Coronary artery (tissue), 2 donors: Measurements from ENCODE around the gene NRG2.
A peak's percentile ranks its signal among the peaks of the same experiment; 100 is the strongest.

Source experiments
- DNase-seq: peaks from one replicate; pipeline ENCODE4 v3.0.0-alpha.2; 2017; ENCODE audit warnings: low spot score
- H3K27ac ChIP-seq, 2 donors: fragments of 200-600 bp; sonication (generic); one replicate each; pipeline ENCODE4 v1.5.1; 2016 to 2019
- H3K4me3 ChIP-seq: fragments of 200-600 bp; sonication (generic); 2 replicates; pipeline ENCODE4 v1.5.1; 2016; ENCODE audit warnings: mild to moderate bottlenecking, moderate library complexity
- TF ChIP-seq, protein P1 (sequence below): fragments of 200-600 bp; sonication (generic); IDR thresholded peaks from one replicate; pipeline ENCODE4 v1.5.1; 2019; ENCODE audit warnings: antibody characterized with exemption

NRG2 gene

DNA sequence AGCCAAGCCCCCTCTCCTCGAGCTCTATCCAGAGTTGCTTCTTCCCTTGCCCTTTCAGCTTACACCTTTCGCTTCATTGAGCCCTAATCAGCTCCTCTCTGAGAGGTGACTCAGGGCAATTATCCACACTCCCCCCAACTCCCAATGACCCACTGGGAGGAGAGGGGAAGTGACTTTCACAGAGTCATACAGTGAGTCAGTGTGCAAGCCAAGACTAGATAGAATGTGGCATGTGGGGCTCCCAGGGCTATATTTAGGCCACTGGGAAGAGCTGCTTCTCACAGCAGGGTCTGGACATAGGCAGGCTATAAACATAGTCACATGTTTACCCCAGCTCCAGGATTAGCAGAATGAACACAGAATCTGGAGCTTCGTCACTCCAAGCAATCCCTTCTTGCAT is 57.4 kb downstream of the NRG2 start:
- H3K27ac ChIP-seq: no peak overlapping the region
- TF ChIP-seq, protein P1, sequence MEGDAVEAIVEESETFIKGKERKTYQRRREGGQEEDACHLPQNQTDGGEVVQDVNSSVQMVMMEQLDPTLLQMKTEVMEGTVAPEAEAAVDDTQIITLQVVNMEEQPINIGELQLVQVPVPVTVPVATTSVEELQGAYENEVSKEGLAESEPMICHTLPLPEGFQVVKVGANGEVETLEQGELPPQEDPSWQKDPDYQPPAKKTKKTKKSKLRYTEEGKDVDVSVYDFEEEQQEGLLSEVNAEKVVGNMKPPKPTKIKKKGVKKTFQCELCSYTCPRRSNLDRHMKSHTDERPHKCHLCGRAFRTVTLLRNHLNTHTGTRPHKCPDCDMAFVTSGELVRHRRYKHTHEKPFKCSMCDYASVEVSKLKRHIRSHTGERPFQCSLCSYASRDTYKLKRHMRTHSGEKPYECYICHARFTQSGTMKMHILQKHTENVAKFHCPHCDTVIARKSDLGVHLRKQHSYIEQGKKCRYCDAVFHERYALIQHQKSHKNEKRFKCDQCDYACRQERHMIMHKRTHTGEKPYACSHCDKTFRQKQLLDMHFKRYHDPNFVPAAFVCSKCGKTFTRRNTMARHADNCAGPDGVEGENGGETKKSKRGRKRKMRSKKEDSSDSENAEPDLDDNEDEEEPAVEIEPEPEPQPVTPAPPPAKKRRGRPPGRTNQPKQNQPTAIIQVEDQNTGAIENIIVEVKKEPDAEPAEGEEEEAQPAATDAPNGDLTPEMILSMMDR: no peak
- no peak overlapping the region for H3K4me3 ChIP-seq
- DNase-seq: peak; percentile 41

DNA sequence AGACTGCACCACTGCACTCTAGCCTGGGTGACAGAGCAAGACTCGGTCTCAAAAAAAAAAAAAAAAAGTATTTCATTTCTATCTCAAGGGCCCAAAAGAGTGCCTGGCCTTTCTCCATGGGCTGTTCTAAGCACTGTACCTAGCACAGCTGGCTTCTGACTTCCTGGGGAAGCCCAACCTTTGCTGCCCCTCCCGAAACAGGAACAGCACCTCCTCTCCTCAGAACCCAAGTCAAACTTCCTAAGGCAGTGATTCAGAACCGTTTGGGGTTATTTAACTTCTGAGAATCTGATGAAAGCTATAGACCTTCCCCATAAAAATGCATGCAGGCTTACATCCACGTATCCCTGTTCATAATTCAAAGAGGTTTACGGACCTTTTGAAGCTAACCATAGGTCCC is 57.8 kb downstream of the NRG2 start:
- no peak overlapping the region for H3K27ac ChIP-seq
- H3K4me3 ChIP-seq: no peak overlapping the region
- TF ChIP-seq, protein P1: no peak
- no peak for DNase-seq

DNA sequence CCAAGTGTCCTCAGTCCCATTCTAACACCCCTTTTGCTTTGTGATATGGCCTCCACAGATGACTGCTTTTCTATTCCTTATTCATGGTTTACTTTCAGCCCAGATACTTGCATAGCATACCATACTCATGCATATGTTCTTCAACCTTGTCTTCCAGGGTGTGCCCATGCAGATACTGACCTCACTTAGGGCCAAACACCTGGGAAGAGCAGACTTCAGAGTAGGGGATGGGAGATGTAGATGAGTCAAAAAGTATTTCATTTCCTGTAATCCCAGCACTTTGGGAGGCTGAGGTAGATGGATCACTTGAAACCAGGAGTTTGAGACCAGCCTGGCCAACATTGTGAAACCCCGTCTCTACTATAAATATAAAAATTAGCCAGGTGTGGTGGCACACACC is 58.3 kb downstream of the NRG2 start:
- DNase-seq: no peak
- Histone ChIP-seq H3K27ac (no peak overlapping the region), H3K4me3 (no peak overlapping the region)
- TF ChIP-seq, protein P1: no peak

DNA sequence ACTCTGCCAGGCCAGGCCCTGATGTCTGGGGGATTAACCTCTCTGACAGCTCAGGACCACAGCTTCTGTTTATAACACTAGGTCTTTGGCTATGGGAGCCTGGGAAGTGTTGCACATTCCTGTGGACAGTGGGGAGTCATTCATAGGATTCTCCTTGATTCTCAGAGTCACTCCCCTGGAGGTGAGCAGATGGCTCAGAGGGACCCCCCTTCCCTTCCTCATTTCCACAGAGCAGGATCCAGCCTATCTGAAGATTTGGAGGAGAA is 60.2 kb downstream of the NRG2 start:
- TF ChIP-seq, protein P1: no peak
- H3K27ac ChIP-seq: no peak overlapping the region
- no peak for DNase-seq
- no peak overlapping the region for H3K4me3 ChIP-seq

DNA sequence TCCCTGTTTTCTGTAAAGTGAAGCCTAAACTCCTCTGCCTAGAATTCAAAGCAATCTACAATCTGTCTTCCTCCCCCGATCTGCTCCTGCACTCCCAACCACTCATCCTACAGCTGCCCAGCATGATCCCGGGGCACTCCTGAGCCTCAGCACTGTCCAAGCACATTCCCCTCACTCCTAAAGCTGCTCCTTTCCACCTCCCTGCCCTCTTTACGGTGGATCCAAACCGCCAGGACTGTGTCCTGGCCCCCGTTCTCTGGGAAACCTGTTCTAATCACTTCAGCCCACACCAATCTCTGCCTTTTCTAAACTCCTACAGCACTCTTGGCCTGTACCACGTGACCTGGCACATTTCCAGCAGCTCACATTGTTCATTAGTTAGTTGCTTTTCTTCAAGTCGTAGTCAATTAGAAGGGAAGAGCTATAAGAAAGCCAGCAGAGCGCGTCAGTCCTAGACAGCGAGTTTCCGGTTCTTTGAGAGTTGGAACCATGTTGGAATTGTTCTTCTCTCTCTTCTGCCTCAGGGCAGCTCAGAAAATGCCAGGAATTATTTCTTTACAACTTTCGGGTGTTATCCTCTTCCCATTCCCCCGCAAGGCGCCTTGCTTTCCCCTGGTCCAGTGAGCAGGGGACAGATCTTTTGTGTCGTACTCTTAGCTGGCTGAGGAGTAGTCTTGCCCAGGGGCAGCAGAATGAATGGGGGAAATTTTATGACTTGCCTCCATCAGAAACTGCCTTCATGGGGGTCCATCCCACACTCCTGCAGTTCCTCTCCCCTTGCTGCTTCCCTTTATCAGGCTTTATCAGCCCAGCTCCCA is 60.7 kb downstream of the NRG2 start:
- TF ChIP-seq, protein P1: no peak
- Histone ChIP-seq H3K27ac (no peak overlapping the region), H3K4me3 (no peak overlapping the region)
- DNase-seq: peak; percentile 64

DNA sequence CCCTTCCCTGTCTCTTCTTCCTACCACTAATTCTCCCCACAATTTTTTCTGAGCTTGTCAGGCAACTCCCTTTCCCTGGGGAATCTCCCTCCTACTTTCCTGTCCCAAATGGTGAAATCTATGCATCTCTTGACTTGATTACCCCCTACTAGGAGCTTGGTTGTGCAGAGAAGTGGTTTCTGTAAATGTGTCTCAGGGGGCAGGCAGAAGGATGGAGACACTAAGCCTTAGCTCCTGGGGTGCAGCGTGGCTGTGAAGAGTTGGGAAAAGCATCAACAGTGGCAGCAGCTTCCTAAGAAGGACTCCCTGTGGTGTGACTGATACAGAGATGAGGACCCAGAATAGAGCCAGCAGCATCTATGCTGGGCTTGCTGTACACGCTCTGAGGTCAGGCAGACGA is 62.3 kb downstream of the NRG2 start:
- TF ChIP-seq, protein P1: no peak
- no peak for DNase-seq
- Histone ChIP-seq H3K27ac (no peak overlapping the region), H3K4me3 (no peak overlapping the region)

DNA sequence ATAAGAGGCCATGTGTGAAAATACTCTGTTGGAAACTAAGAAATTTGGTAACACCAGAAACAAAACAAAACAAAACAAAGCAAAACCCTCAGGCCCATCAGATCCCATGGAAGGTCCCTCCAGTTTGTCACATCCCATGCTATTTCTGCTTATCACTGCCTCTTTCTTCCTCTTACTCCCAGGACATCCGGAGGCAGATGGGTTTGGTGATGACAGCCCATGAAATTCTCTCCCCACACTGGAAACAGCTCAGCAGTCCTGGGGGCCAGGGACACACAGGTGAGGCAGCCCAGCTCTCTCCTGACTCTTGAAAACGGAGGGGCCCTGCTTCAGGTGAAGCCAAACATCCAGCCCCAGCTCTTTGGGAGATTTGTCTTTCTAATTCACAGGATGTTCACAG is 63.2 kb downstream of the NRG2 start:
- Histone ChIP-seq H3K4me3 (no peak overlapping the region), H3K27ac (no peak overlapping the region)
- TF ChIP-seq, protein P1: no peak
- DNase-seq: peak; percentile 35
